Right renal cortex interstitium (tissue), 3 donors: ENCODE results near the gene TBC1D22B. TPM values are rescaled to one million over a fixed set of nuclear protein-coding genes. Genes with fewer than 3 reads are reported as not detected.

Experiments
- polyA plus RNA-seq, 3 donors: library from polyadenylated mRNA; unstranded; fragments of 120-200 nt; gene quantifications; one replicate each; pipeline ENCODE4 v1.2.1, GENCODE V29; 2013; ENCODE audit not compliant: insufficient read length in 3 of 3

The TBC1D22B gene
- polyA plus RNA-seq, 3 donors: 14.3 to 14.6 (median 14.4) TPM

Other genes with a start within 250 kb of the TBC1D22B start
- gene PIM1, start 87.6 kb upstream of the TBC1D22B start, polyA plus RNA-seq: 10 to 100 TPM; 21.0 to 24.9 (median 22.9) TPM
- 1 to 10 TPM; 1.6 TPM for gene TMEM217, start 372 bp downstream of the TBC1D22B start, polyA plus RNA-seq
- 10 to 100 TPM; 29.0 to 33.8 (median 30.7) TPM for gene RNF8, start 96.2 kb downstream of the TBC1D22B start, polyA plus RNA-seq
- gene CMTR1, start 175.4 kb downstream of the TBC1D22B start, polyA plus RNA-seq: 10 to 100 TPM; 44.0 to 47.1 (median 46.6) TPM
- 10 to 100 TPM; 24.8 to 32.6 (median 31.1) TPM for gene CCDC167, start 242.1 kb downstream of the TBC1D22B start, polyA plus RNA-seq